ENCODE results near the gene PHOSPHO2. TPM values are rescaled to one million over a fixed set of nuclear protein-coding genes. Genes with fewer than 3 reads are reported as not detected.

PHOSPHO2 gene
- total RNA-seq, 3 donors from 2014 or later = 9.1 to 17.4 (median 16.2) TPM

DNA sequence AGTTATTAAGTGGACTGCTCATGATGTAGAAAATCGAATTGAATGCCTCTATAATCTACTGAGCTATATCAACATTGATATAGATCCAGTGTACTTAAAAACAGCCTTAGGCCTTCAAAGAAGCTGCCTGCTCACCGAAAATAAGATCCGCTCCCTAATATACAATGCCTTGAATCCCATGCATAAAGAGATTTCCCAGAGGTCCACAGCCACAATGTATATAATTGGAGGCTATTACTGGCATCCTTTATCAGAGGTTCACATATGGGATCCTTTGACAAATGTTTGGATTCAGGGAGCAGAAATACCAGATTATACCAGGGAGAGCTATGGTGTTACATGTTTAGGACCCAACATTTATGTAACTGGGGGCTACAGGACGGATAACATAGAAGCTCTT lies 41.4 kb downstream of the PHOSPHO2 start:
- intact Hi-C loops (cut with DNase I; ENCODE audit: low total_unique reads) = no loop called here
- no peaks in the 10 kb centered on the region for H3K4me1 ChIP-seq
- no peak for DNase-seq (ENCODE audit: low spot score in 2 of 2)
- no peaks in the 10 kb centered on the region for H3K27me3 ChIP-seq
- no peak for TF ChIP-seq CTCF (IDR thresholded peaks at IDR 0.05)
- no peak for TF ChIP-seq POLR2A (IDR thresholded peaks at IDR 0.05)
- no peak for TF ChIP-seq POLR2AphosphoS5 (IDR thresholded peaks at IDR 0.05)
- no peaks in the 10 kb centered on the region for H3K36me3 ChIP-seq
- H3K27ac ChIP-seq = no peak overlapping the region
- no peak overlapping the region for H3K4me3 ChIP-seq
- H3K9me3 ChIP-seq = no peaks in the 10 kb centered on the region

DNA sequence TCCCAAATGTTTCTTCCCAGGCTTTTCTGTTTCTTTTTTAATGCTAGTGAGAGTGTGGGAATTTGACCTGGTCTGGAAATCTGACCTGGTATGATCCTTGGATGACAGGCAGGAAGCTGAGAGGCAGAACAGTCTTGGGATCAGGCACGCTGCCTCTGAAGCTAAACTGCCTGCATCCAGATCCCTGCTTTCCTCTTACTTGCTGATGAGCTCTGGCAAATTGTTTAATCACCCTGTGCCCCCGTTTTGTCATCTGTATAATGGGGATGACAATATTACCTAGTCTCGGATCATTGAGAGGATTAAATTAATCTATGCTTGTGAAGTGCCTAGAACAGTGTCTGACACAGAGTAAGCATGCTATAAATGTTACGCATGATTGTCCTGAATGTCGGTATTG lies 42.6 kb downstream of the PHOSPHO2 start:
- no peaks in the 10 kb centered on the region for H3K27me3 ChIP-seq
- H3K36me3 ChIP-seq = no peaks in the 10 kb centered on the region
- H3K4me3 ChIP-seq = no peak overlapping the region
- TF ChIP-seq CTCF (IDR thresholded peaks at IDR 0.05) (no peak), POLR2A (IDR thresholded peaks at IDR 0.05) (no peak), POLR2AphosphoS5 (IDR thresholded peaks at IDR 0.05) (no peak)
- H3K27ac ChIP-seq = no peak overlapping the region
- H3K9me3 ChIP-seq = no peaks in the 10 kb centered on the region
- no peaks in the 10 kb centered on the region for H3K4me1 ChIP-seq
- intact Hi-C loops (cut with DNase I; ENCODE audit: low total_unique reads) = no loop called here
- no peak for DNase-seq (ENCODE audit: low spot score in 2 of 2)

DNA sequence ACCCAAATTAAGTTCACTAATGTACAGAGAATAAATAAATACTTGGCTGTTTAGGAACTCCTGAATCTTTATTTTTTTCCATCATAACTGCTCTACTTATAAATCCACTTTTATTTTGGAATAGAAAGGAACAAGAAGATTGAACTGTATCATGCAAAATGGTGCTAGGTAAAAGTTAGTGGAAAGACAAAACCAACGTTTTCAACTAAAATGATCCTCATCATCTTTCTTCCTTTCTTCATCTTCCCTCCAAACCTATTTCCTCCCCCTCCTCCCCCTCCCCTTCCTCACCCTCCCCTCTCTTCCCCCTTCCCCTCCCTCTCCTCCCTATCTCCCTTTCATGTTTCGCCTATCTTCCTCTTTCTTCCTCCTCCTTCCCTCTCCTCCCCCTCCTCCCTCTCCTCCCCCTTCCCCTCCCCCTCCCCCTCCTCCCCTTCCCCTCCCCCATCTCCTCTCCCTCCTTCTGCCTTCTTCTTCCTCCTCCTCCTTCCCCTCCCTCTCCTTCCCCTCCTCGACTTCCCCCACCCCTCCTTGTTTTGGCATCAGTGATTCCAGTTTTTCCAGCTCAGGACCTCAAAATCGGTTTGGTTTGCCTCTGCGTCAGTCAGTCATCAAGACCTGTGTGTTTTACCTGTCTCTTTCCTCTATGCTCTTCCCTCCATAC lies 44.4 kb downstream of the PHOSPHO2 start:
- Histone ChIP-seq H3K4me3 (no peak overlapping the region), H3K27ac (no peak overlapping the region), H3K9me3 (no peaks in the 10 kb centered on the region), H3K27me3 (no peaks in the 10 kb centered on the region), H3K36me3 (no peaks in the 10 kb centered on the region), H3K4me1 (no peaks in the 10 kb centered on the region)
- intact Hi-C loops (cut with DNase I; ENCODE audit: low total_unique reads) = no loop called here
- no peak for TF ChIP-seq CTCF (IDR thresholded peaks at IDR 0.05)
- no peak for TF ChIP-seq POLR2AphosphoS5 (IDR thresholded peaks at IDR 0.05)
- no peak for TF ChIP-seq POLR2A (IDR thresholded peaks at IDR 0.05)
- no peak for DNase-seq (ENCODE audit: low spot score in 2 of 2)

DNA sequence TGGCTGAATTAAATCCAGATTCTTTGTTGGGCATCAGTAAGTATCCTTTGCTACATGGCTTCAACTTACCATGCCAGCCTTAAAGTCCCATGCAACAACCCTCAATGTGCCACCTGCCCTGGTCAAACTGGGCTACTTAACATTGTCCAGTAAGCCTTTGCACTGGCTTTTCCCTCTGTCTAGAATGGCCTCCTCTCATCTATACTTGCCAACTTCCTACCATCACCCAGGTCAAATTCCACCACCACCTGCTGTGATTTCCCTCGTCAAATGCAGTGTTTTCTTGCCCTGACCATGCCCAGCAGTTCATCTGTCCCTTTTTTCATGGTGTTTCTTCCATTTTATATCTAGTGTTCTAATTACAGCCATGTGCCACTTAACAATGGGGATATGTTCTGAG lies 45.1 kb downstream of the PHOSPHO2 start:
- intact Hi-C loops (cut with DNase I; ENCODE audit: low total_unique reads) = no loop called here
- H3K27me3 ChIP-seq = no peaks in the 10 kb centered on the region
- no peak overlapping the region for H3K27ac ChIP-seq
- no peak overlapping the region for H3K4me3 ChIP-seq
- TF ChIP-seq POLR2A (IDR thresholded peaks at IDR 0.05) (no peak), POLR2AphosphoS5 (IDR thresholded peaks at IDR 0.05) (no peak), CTCF (IDR thresholded peaks at IDR 0.05) (no peak)
- no peak for DNase-seq (ENCODE audit: low spot score in 2 of 2)
- no peaks in the 10 kb centered on the region for H3K4me1 ChIP-seq
- H3K9me3 ChIP-seq = no peaks in the 10 kb centered on the region
- H3K36me3 ChIP-seq = no peaks in the 10 kb centered on the region

DNA sequence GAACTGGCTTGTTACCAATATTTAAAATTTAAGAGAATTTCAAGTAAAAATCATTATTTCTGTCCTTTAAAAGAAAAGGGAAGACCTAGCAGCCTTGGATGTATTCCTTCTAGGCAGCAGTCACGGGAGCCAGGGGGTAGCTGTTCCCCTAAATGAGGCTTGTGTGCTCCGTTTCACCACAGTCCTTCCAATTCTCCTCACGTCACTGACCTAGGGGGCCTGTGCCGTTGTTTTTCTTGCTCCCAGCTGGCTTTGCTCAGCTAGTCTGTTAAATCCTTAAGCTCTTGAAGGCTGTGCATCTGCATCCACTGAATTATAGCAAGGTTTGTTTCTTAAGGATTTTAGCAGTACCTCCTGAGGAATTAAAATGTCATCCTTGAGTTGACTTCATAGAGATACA lies 49.3 kb downstream of the PHOSPHO2 start:
- no peak for DNase-seq (ENCODE audit: low spot score in 2 of 2)
- TF ChIP-seq CTCF (IDR thresholded peaks at IDR 0.05) = no peak
- TF ChIP-seq POLR2A (IDR thresholded peaks at IDR 0.05) = no peak
- TF ChIP-seq POLR2AphosphoS5 (IDR thresholded peaks at IDR 0.05) = no peak
- intact Hi-C loops (cut with DNase I; ENCODE audit: low total_unique reads) = no loop called here
- H3K4me3 ChIP-seq = no peak overlapping the region
- H3K27me3 ChIP-seq = no peaks in the 10 kb centered on the region
- H3K36me3 ChIP-seq = no peaks in the 10 kb centered on the region
- H3K9me3 ChIP-seq = no peaks in the 10 kb centered on the region
- no peak overlapping the region for H3K27ac ChIP-seq
- H3K4me1 ChIP-seq = no peaks in the 10 kb centered on the region
